T-helper 2 cell treated with Interferon-gamma antibody and Interleukin-4, amounts not matched to agents 5 μg/mL and 100 μg/mL, for 36 hours (primary cell): ENCODE results near the gene FBXO11.
A peak's percentile ranks its signal among the peaks of the same experiment; 100 is the strongest.

Experiments
- DNase-seq: peaks from one replicate; pipeline ENCODE4 v3.0.0; 2021; ENCODE audit warnings: low spot score
- H3K27ac Mint-ChIP-seq: one replicate; pipeline ENCODE4 v1.8.0; 2021; ENCODE audit warnings: mild to moderate bottlenecking, mixed read lengths
- H3K27me3 Mint-ChIP-seq: one replicate; pipeline ENCODE4 v1.8.0; 2021; ENCODE audit warnings: low read depth, mixed read lengths
- H3K36me3 Mint-ChIP-seq: one replicate; pipeline ENCODE4 v1.8.0; 2021; ENCODE audit warnings: low read depth, mixed read lengths
- H3K4me1 Mint-ChIP-seq: one replicate; pipeline ENCODE4 v1.8.0; 2021; ENCODE audit warnings: low read depth, mixed read lengths
- H3K4me3 Mint-ChIP-seq: one replicate; pipeline ENCODE4 v1.8.0; 2022; ENCODE audit warnings: mild to moderate bottlenecking, moderate library complexity, mixed read lengths
- H3K9me3 Mint-ChIP-seq: one replicate; pipeline ENCODE4 v1.8.0; 2021; ENCODE audit warnings: mixed read lengths

Gene FBXO11

DNA sequence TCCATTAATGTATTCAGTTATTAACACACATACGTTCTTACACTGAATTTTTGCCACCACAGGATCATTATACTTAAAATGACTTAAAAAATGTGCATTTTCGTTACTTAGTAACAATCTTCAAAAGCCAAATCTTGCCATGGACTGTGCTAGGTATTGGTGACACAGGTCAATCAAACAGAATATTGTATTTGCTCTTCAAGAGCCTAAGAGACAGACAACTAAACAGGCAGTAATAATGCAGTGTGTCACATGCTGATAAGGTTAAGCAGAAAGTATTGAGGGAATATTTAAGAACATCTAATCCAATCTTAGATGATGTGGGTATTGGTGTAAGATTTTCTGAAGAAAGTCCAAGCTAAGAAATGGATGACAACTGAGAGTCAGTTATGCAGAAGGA, 56.9 kb downstream of the FBXO11 start:
- H3K4me3 Mint-ChIP-seq: no peak overlapping the region
- H3K4me1 Mint-ChIP-seq: peaks cover 5% of the 10 kb centered on the region
- no peaks in the 10 kb centered on the region for H3K27me3 Mint-ChIP-seq
- H3K9me3 Mint-ChIP-seq: no peaks in the 10 kb centered on the region
- no peak for DNase-seq
- no peak overlapping the region for H3K27ac Mint-ChIP-seq
- H3K36me3 Mint-ChIP-seq: peaks cover 5% of the 10 kb centered on the region

- H3K36me3 Mint-ChIP-seq: peaks cover 9% of the 10 kb centered on the region
- peak overlapping the region; percentile 19 for H3K27ac Mint-ChIP-seq
These were observed 62.1 kb downstream of the FBXO11 start for GRCh38 chr2:47844162-47844561.

GRCh38 chr2:47843407-47843806, 62.9 kb downstream of the FBXO11 start:
- H3K4me1 Mint-ChIP-seq: peaks cover 22% of the 10 kb centered on the region
- no peak for DNase-seq
- no peaks in the 10 kb centered on the region for H3K27me3 Mint-ChIP-seq
- no peak overlapping the region for H3K4me3 Mint-ChIP-seq
- peaks cover 15% of the 10 kb centered on the region for H3K36me3 Mint-ChIP-seq
- H3K9me3 Mint-ChIP-seq: no peaks in the 10 kb centered on the region
- H3K27ac Mint-ChIP-seq: no peak overlapping the region

More at GRCh38 chr2:47844162-47844561, 62.1 kb downstream of the FBXO11 start:
- DNase-seq: no peak
- H3K9me3 Mint-ChIP-seq: no peaks in the 10 kb centered on the region
- H3K4me3 Mint-ChIP-seq: no peak overlapping the region
- H3K4me1 Mint-ChIP-seq: peaks cover 19% of the 10 kb centered on the region
- H3K27me3 Mint-ChIP-seq: no peaks in the 10 kb centered on the region

DNA sequence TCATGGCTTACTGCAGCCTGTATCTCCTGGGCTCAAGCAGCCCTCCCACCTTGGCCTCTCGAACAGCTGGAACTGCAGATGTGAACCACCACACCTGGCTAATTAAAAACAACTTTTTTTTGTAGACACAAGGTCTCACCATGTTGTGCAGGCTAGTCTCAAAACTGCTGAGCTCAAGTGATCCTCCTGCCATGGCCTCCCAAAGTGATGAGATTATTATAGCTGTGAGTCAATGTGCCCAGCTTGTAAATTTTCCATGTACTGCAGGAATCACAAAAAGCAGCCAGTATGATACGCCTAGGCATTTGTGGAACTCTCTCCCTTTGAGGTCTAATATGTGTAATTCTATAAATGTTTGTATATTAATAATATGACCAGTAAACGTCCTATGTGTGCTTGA, 63.5 kb downstream of the FBXO11 start:
- H3K9me3 Mint-ChIP-seq: no peaks in the 10 kb centered on the region
- no peak for DNase-seq
- H3K4me3 Mint-ChIP-seq: no peak overlapping the region
- no peak overlapping the region for H3K27ac Mint-ChIP-seq
- H3K36me3 Mint-ChIP-seq: peaks cover 15% of the 10 kb centered on the region
- H3K27me3 Mint-ChIP-seq: no peaks in the 10 kb centered on the region
- peaks cover 20% of the 10 kb centered on the region for H3K4me1 Mint-ChIP-seq

DNA sequence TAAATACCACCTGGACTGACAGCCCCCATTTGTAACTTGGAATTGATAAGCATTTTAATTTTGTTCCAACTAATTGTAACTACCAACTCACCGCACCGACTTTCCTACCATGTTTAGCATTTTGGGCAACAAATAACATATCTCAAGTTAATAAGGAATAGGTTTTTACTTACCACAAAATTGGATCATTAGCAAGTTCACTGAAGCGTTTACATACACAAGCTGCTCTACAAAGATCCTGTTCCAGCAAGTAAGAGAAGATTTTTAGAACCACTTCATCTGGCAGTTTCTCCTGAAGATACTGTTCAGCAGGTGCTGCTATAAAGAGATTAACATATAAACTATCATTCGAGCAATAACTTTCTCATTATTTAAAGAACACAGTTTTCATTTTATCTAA, 67.6 kb downstream of the FBXO11 start:
- peaks cover 27% of the 10 kb centered on the region for H3K4me1 Mint-ChIP-seq
- no peak overlapping the region for H3K4me3 Mint-ChIP-seq
- H3K36me3 Mint-ChIP-seq: peaks cover 42% of the 10 kb centered on the region
- H3K9me3 Mint-ChIP-seq: no peaks in the 10 kb centered on the region
- no peaks in the 10 kb centered on the region for H3K27me3 Mint-ChIP-seq
- DNase-seq: no peak
- H3K27ac Mint-ChIP-seq: no peak overlapping the region

DNA sequence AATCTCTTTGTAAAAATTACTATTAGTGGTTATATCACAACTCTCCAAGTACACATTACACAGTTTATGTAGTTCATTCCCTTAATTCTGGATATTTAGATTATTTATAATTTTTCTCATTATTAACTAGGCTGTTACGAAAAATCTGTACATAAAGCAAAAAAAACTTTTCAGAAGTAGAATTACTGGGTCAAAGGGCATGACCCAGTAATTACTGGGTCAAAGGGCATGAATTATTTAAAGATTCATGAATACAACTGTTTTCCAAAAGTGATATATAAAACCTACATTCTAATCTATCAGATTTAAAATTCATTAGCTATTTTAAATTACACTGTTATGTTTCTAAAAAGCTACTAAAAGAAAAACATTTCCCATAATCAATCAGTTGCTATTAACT, 68.0 kb downstream of the FBXO11 start:
- Mint-ChIP-seq H3K4me3 (no peak overlapping the region), H3K27me3 (no peaks in the 10 kb centered on the region), H3K9me3 (no peaks in the 10 kb centered on the region), H3K27ac (no peak overlapping the region), H3K36me3 (peaks cover 42% of the 10 kb centered on the region), H3K4me1 (peaks cover 24% of the 10 kb centered on the region)
- no peak for DNase-seq

- peaks cover 16% of the 10 kb centered on the region for H3K4me1 Mint-ChIP-seq
- no peak for DNase-seq
- no peaks in the 10 kb centered on the region for H3K27me3 Mint-ChIP-seq
- H3K27ac Mint-ChIP-seq: no peak overlapping the region
- peaks cover 54% of the 10 kb centered on the region for H3K36me3 Mint-ChIP-seq
- H3K9me3 Mint-ChIP-seq: no peaks in the 10 kb centered on the region
- H3K4me3 Mint-ChIP-seq: no peak overlapping the region
These were observed 72.8 kb downstream of the FBXO11 start for GRCh38 chr2:47833516-47833968.

GRCh38 chr2:47822518-47822917, 83.8 kb downstream of the FBXO11 start:
- Mint-ChIP-seq H3K27ac (no peak overlapping the region), H3K4me3 (no peak overlapping the region), H3K27me3 (no peaks in the 10 kb centered on the region), H3K9me3 (no peaks in the 10 kb centered on the region), H3K4me1 (no peaks in the 10 kb centered on the region), H3K36me3 (peaks cover 53% of the 10 kb centered on the region)
- DNase-seq: no peak

DNA sequence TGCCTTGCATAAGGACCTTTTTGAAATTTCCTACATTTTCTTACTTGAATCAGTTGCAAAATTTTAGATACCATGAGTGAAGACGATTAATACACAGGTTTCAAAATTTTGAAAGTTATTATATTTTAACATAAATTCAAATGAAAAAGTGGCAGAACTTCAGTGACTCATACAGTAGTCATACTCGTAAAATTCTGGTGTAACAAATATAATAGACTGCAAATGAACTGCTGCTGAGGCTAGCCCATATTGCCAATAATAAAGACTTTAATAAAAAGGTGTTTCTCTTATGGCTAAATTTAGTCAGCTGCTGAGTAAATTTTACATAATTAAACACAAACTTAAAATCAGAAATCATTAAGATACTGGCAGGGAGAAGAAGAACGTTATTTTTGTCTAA, 86.5 kb downstream of the FBXO11 start:
- H3K36me3 Mint-ChIP-seq: peaks cover 64% of the 10 kb centered on the region
- H3K9me3 Mint-ChIP-seq: no peaks in the 10 kb centered on the region
- no peak overlapping the region for H3K27ac Mint-ChIP-seq
- H3K4me3 Mint-ChIP-seq: no peak overlapping the region
- H3K4me1 Mint-ChIP-seq: no peaks in the 10 kb centered on the region
- no peak for DNase-seq
- H3K27me3 Mint-ChIP-seq: no peaks in the 10 kb centered on the region

GRCh38 chr2:47818777-47819176, 87.5 kb downstream of the FBXO11 start:
- Mint-ChIP-seq H3K36me3 (peaks cover 68% of the 10 kb centered on the region), H3K4me1 (no peaks in the 10 kb centered on the region), H3K9me3 (no peaks in the 10 kb centered on the region), H3K27me3 (no peaks in the 10 kb centered on the region), H3K4me3 (no peak overlapping the region), H3K27ac (no peak overlapping the region)
- no peak for DNase-seq

- no peaks in the 10 kb centered on the region for H3K27me3 Mint-ChIP-seq
- H3K27ac Mint-ChIP-seq: no peak overlapping the region
- H3K9me3 Mint-ChIP-seq: no peaks in the 10 kb centered on the region
- H3K36me3 Mint-ChIP-seq: peaks cover 80% of the 10 kb centered on the region
- H3K4me1 Mint-ChIP-seq: peaks cover 7% of the 10 kb centered on the region
- H3K4me3 Mint-ChIP-seq: no peak overlapping the region
- DNase-seq: no peak
These were observed 90.5 kb downstream of the FBXO11 start for GRCh38 chr2:47815764-47816163.

- H3K9me3 Mint-ChIP-seq: no peaks in the 10 kb centered on the region
- H3K27ac Mint-ChIP-seq: peak overlapping the region; percentile 4
- H3K4me1 Mint-ChIP-seq: peaks cover 7% of the 10 kb centered on the region
- H3K27me3 Mint-ChIP-seq: no peaks in the 10 kb centered on the region
- peaks cover 80% of the 10 kb centered on the region for H3K36me3 Mint-ChIP-seq
- H3K4me3 Mint-ChIP-seq: no peak overlapping the region
- DNase-seq: no peak
These were observed 94.6 kb downstream of the FBXO11 start for GRCh38 chr2:47811668-47812067.

- peaks cover 80% of the 10 kb centered on the region for H3K36me3 Mint-ChIP-seq
- no peak overlapping the region for H3K27ac Mint-ChIP-seq
- H3K9me3 Mint-ChIP-seq: no peaks in the 10 kb centered on the region
- H3K27me3 Mint-ChIP-seq: no peaks in the 10 kb centered on the region
- no peak overlapping the region for H3K4me3 Mint-ChIP-seq
- DNase-seq: no peak
- H3K4me1 Mint-ChIP-seq: peaks cover 7% of the 10 kb centered on the region
These were observed 95.4 kb downstream of the FBXO11 start for GRCh38 chr2:47810850-47811249.

GRCh38 chr2:47809903-47810302, 96.4 kb downstream of the FBXO11 start:
- Mint-ChIP-seq H3K9me3 (no peaks in the 10 kb centered on the region), H3K36me3 (peaks cover 80% of the 10 kb centered on the region), H3K27me3 (no peaks in the 10 kb centered on the region), H3K27ac (no peak overlapping the region), H3K4me1 (peaks cover 7% of the 10 kb centered on the region), H3K4me3 (no peak overlapping the region)
- DNase-seq: no peak

DNA sequence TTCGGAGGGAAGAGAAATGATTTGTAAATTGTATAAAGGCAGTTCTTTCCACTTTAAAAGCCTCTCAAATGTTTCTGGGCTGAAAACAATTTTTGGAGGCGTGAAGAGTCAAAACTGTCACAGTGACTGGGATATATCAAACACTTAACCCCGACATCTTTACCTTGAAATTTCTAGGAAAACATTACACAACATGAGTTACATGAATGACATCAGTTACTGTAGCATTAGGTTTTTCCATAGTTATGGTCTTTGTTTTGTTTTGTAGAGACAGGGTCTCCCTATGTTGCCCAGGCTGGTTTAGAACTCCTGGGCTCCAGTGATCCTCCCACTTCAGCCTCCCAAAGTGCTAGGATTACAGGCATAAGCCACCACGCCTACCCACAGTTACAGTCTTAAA, 97.7 kb downstream of the FBXO11 start:
- Mint-ChIP-seq H3K4me1 (peaks cover 7% of the 10 kb centered on the region), H3K27me3 (no peaks in the 10 kb centered on the region), H3K4me3 (no peak overlapping the region), H3K36me3 (peaks cover 83% of the 10 kb centered on the region), H3K27ac (no peak overlapping the region), H3K9me3 (peaks cover under 1% of the 10 kb centered on the region)
- DNase-seq: no peak
